ENCODE measurements around the gene CAPN10.
"Not testable (repeated sequence)": the region's sequence is repeated elsewhere in the genome, so short reads cannot be mapped to it uniquely, and the experiment has no call there.

CAPN10 gene
- long read RNA-seq, partial matches to known transcripts: 5 of 10 reads
- long read RNA-seq, other reads (novel, unspliced or antisense): 3 of 10 reads

GRCh38 chr2:240586198-240586918, at the start of gene CAPN10:
CAPN10 (plus strand) TSS chr2:240586734; CDS start chr2:240586912, 178 bp downstream.
- H3K27ac ChIP-seq (replicated peaks): peak within 1 kb of the TSS; percentile 98
- TF ChIP-seq REST (IDR thresholded peaks at IDR 0.05; ENCODE audit: insufficient replicate concordance, low read depth) (no peak), SPI1 (IDR thresholded peaks at IDR 0.05; ENCODE audit: borderline replicate concordance, low read depth) (peak; percentile 34; the same call in 1 of the 2 replicates), POLR2AphosphoS5 (IDR thresholded peaks at IDR 0.05; ENCODE audit: low read depth) (peak; percentile 45; the same call in 1 of the 2 replicates), GABPA (IDR thresholded peaks at IDR 0.05; ENCODE audit: low read depth) (peak; percentile 86)
- H3K4me3 ChIP-seq (replicated peaks; ENCODE audit: insufficient read depth, low read length): peak within 1 kb of the TSS; percentile 84
- DNase-seq (ENCODE audit: low read depth in 1 of 2, low spot score in 1 of 2): peak; percentile 92 to 97
- H3K27me3 ChIP-seq (ENCODE audit: insufficient read depth, poor library complexity, severe bottlenecking): no peaks in the 10 kb centered on the region

GRCh38 chr2:240538031-240538780, 48.3 kb upstream of the CAPN10 start:
- no peaks in the 10 kb centered on the region for H3K27me3 ChIP-seq (ENCODE audit: insufficient read depth, poor library complexity, severe bottlenecking)
- H3K27ac ChIP-seq (replicated peaks): no peak overlapping the region
- TF ChIP-seq SPI1 (IDR thresholded peaks at IDR 0.05; ENCODE audit: borderline replicate concordance, low read depth) (no peak), GABPA (IDR thresholded peaks at IDR 0.05; ENCODE audit: low read depth) (no peak), REST (IDR thresholded peaks at IDR 0.05; ENCODE audit: insufficient replicate concordance, low read depth) (no peak), CTCF (IDR thresholded peaks at IDR 0.05; ENCODE audit: insufficient read depth, low read length) (no peak), POLR2AphosphoS5 (IDR thresholded peaks at IDR 0.05; ENCODE audit: low read depth) (no peak)
- H3K4me3 ChIP-seq (replicated peaks; ENCODE audit: insufficient read depth, low read length): no peak overlapping the region
- no peak for DNase-seq (ENCODE audit: low read depth in 1 of 2, low spot score in 1 of 2)

GRCh38 chr2:240539101-240539500, 47.4 kb upstream of the CAPN10 start:
- not testable (repeated sequence) for H3K27ac ChIP-seq (replicated peaks); H3K27me3 ChIP-seq (ENCODE audit: insufficient read depth, poor library complexity, severe bottlenecking); H3K4me3 ChIP-seq (replicated peaks; ENCODE audit: insufficient read depth, low read length); DNase-seq (ENCODE audit: low read depth in 1 of 2, low spot score in 1 of 2)

GRCh38 chr2:240539906-240540305, 46.6 kb upstream of the CAPN10 start:
- Histone ChIP-seq H3K4me3 (replicated peaks; ENCODE audit: insufficient read depth, low read length) (no peak overlapping the region), H3K27me3 (ENCODE audit: insufficient read depth, poor library complexity, severe bottlenecking) (no peaks in the 10 kb centered on the region), H3K27ac (replicated peaks) (no peak overlapping the region)
- no peak for DNase-seq (ENCODE audit: low read depth in 1 of 2, low spot score in 1 of 2)
- TF ChIP-seq GABPA (IDR thresholded peaks at IDR 0.05; ENCODE audit: low read depth): no peak
- TF ChIP-seq REST (IDR thresholded peaks at IDR 0.05; ENCODE audit: insufficient replicate concordance, low read depth): no peak
- TF ChIP-seq CTCF (IDR thresholded peaks at IDR 0.05; ENCODE audit: insufficient read depth, low read length): no peak
- no peak for TF ChIP-seq POLR2AphosphoS5 (IDR thresholded peaks at IDR 0.05; ENCODE audit: low read depth)
- TF ChIP-seq SPI1 (IDR thresholded peaks at IDR 0.05; ENCODE audit: borderline replicate concordance, low read depth): no peak

All from HL-60 (cell line).